H1 (cell line): Measurements from ENCODE around the gene FMO3.

Experiments
- CEBPB ChIP-seq: IDR thresholded peaks from 2 replicates; pipeline ENCODE4 v1.6.1; 2012; ENCODE audit warnings: low read depth, low read length
- CHD2 ChIP-seq: IDR thresholded peaks from 2 replicates; pipeline ENCODE4 v1.6.1; 2012; ENCODE audit warnings: low read length, improper control_type of control experiment
- CTCF ChIP-seq, 3 experiments: IDR thresholded peaks; 1 replicate in 2 of 3; 2 replicates in 1 of 3; pipeline versions ENCODE4 v1.5.1 to v1.6.1; 2011; ENCODE audit warnings: low read length in 3 of 3, mild to moderate bottlenecking in 3 of 3, inconsistent platforms in 2 of 3, low read depth in 1 of 3, moderate library complexity in 1 of 3; ENCODE audit not compliant: insufficient read depth in 1 of 3; ENCODE audit errors: control extremely low read depth in 1 of 3
- EZH2 ChIP-seq: fragments of 200-600 bp; sonication (generic); IDR thresholded peaks from 2 replicates; pipeline ENCODE4 v1.7.1; 2012; ENCODE audit warnings: low read depth, mild to moderate bottlenecking, moderate library complexity, low read length, inconsistent platforms; ENCODE audit not compliant: severe bottlenecking
- JUN ChIP-seq: IDR thresholded peaks from 2 replicates; pipeline ENCODE4 v1.6.1; 2011; ENCODE audit warnings: low read depth, mild to moderate bottlenecking, improper control_type of control experiment, low read length
- JUND ChIP-seq: IDR thresholded peaks from 2 replicates; pipeline ENCODE4 v1.6.1; 2011; ENCODE audit warnings: mild to moderate bottlenecking, improper control_type of control experiment, low read length
- KDM5A ChIP-seq: fragments of 200-600 bp; IDR thresholded peaks from 2 replicates; pipeline ENCODE4 v1.7.1; 2012; ENCODE audit warnings: mild to moderate bottlenecking, low read length, inconsistent platforms, mixed read lengths
- POLR2A ChIP-seq, 2 experiments: IDR thresholded peaks; 1 replicate in 1 of 2; 2 replicates in 1 of 2; pipeline ENCODE4 v1.6.1; 2011; ENCODE audit warnings: low read depth in 2 of 2, low read length in 2 of 2, mild to moderate bottlenecking in 2 of 2; ENCODE audit errors: control extremely low read depth in 1 of 2
- POLR2AphosphoS5 ChIP-seq: IDR thresholded peaks from 2 replicates; pipeline ENCODE4 v1.6.1; 2011; ENCODE audit warnings: low read depth, low read length
- RAD21 ChIP-seq, 2 experiments: IDR thresholded peaks in 1 of 2; conservative IDR thresholded peaks in 1 of 2; 2 replicates each; pipeline ENCODE4 v1.6.1; 2011; ENCODE audit warnings: low read depth in 2 of 2, low read length in 2 of 2, improper control_type of control experiment in 1 of 2, inconsistent platforms in 1 of 2, mild to moderate bottlenecking in 1 of 2, moderate library complexity in 1 of 2
- SIRT6 ChIP-seq: IDR thresholded peaks from one replicate; pipeline ENCODE4 v1.7.1; 2012; ENCODE audit warnings: low read length, inconsistent platforms
- SIX5 ChIP-seq: IDR thresholded peaks from 2 replicates; pipeline ENCODE4 v1.6.1; 2011; ENCODE audit warnings: mild to moderate bottlenecking, low read depth, low read length
- TCF12 ChIP-seq: IDR thresholded peaks from 2 replicates; pipeline ENCODE4 v1.6.1; 2011; ENCODE audit warnings: low read depth, mild to moderate bottlenecking, low read length
- YY1 ChIP-seq: IDR thresholded peaks from 2 replicates; pipeline ENCODE4 v1.6.1; 2011; ENCODE audit warnings: low read depth, mild to moderate bottlenecking, low read length

- no peak for TF ChIP-seq CHD2
- no peak for TF ChIP-seq YY1
- TF ChIP-seq KDM5A, result no peak
- TF ChIP-seq POLR2A (IDR thresholded peaks at IDR 0.05; ENCODE audit: control extremely low read depth in 1 of 2, low read depth in 2 of 2, low read length in 2 of 2), result no peak
- TF ChIP-seq POLR2AphosphoS5, result no peak
- TF ChIP-seq JUND, result no peak
- TF ChIP-seq CTCF (IDR thresholded peaks at IDR 0.05; ENCODE audit: control extremely low read depth in 1 of 3, insufficient read depth in 1 of 3, low read depth in 1 of 3, low read length in 3 of 3), result no peak
- TF ChIP-seq TCF12, result no peak
- TF ChIP-seq EZH2, result no peak
- no peak for TF ChIP-seq RAD21 (IDR thresholded peaks at IDR 0.05 in 1 of 2, conservative IDR thresholded peaks at IDR 0.05 in 1 of 2; ENCODE audit: low read depth in 2 of 2, low read length in 2 of 2)
- TF ChIP-seq CEBPB, result no peak
- TF ChIP-seq SIX5, result no peak
- TF ChIP-seq JUN, result no peak
- TF ChIP-seq SIRT6, result no peak
Measured at GRCh38 chr1:171113382-171113781, 22.7 kb downstream of the FMO3 start.
